GM18526 (cell line): ENCODE data around the gene THAP2.

Source experiments
- POLR2A ChIP-seq: IDR thresholded peaks from 3 replicates; pipeline ENCODE4 v1.6.1; 2011; ENCODE audit not compliant: insufficient read length; ENCODE audit errors: extremely low read depth

Gene THAP2

DNA sequence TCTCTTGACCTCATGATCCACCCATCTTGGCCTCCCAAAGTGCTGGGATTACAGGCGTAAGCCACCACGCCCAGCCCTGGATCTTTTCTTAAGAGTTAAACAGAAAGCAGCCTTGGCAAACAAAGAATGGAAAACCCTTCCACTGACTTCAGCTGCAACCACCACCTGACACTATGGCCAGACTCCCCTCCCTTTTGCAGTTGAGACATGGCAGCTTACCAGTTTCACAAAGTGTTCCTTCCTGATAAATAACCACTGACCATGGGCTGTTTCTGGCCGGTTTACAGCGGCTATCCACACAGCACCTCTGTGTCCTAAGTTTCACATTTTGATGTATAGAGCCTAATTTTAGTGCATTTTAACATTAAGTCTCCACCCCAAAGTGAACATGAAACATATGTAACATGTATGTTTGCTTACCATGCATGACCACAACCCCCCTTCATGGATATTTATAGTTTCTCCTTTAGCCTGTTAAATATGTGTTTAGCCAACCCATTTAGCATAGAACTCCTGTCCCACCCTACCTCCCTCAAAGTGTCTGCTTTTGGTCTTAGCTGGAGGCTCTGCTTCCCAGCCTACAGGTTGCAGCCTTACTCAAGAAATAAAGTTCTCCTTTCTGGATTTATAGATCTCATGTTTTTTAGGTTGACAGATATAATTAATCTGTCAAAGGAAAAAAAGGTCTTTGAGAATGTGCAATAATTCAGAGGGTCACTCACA lies 57.8 kb downstream of the THAP2 start:
- TF ChIP-seq POLR2A, result no peak

- no peak for TF ChIP-seq POLR2A
These were observed 60.9 kb downstream of the THAP2 start for GRCh38 chr12:71725011-71725410.

DNA sequence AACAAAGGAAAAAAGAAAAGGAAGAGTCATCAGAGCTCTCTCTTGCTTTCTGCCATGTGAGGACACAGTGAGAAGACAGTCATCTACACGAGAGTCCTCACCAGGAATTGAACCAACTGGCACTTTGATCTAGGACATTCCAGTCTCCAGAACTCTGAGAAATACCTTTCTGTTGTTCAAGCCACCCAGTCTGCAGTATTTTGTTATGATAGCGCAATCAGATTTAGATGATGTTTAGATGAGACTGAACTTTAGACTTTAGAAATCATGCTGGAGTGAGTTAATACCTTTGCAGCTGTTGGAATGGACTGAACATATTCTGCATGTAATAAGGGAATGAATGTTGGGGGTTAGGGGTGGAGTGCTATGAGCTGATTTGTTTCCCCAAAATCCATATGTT lies 62.4 kb downstream of the THAP2 start:
- no peak for TF ChIP-seq POLR2A

GRCh38 chr12:71727958-71728357 lies 63.9 kb downstream of the THAP2 start:
- no peak for TF ChIP-seq POLR2A
